GM18508 (cell line): ENCODE measurements around the gene POLR1A.

Experiments
- ATAC-seq: cut with Tn5 transposase; IDR thresholded peaks from one replicate; pipeline ENCODE4 v1.9.1; 2021; ENCODE audit warnings: moderate number of reproducible peaks; ENCODE audit not compliant: insufficient read depth, unreplicated experiment

POLR1A gene

DNA sequence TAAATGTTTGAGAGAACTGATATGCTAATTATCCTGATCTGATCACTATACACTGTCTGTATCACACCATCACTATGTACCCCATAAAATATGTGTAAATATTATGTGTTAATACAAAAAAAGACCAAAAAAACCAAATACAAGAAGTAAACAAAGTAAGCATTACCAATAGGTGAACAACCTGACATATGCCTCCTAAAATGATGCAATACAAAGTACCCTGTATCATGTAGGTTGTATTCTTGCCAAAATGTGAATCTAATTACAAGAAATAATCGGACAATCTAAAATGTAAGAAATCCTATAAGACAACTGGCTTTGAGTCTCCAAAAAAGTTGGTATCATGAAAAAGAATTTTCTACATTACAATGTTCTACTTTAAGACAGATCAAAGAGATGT lies 7.8 kb downstream of the POLR1A start:
- no peak for ATAC-seq

DNA sequence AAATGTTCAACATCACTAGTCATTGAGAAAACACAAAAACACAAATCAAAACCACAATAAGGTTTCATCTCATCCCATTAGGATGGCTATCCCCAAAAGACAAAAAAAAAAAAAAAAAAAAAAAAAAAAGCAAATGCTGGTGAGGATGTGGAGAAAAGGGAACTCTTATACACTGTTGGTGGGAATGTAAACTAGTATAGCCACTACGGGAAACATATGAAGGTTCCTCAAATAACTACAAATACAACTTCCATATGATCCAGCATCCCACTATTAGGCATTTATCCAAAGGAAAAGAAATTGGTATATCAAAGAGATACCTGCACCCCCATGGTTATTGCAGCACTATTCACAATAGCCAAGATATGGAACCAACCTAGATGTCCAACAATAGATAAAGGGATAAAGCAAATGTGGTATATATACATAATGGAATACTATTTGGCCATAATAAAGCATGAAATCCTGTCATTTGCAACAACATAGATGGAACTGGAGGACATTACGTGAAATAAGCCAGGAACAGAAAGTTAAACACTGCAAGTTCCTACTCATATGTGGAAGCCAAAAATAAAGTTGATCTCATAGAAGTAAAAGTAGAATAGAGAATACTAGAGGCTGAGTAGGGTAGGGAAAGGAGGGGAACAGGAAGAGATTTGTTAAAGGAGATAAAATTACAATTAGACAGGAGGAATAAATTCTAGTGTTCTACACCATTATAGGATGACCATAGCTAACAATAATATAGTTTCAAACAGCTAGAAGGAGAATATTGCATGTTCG lies 8.4 kb downstream of the POLR1A start:
- no peak for ATAC-seq

- no peak for ATAC-seq
Observed at GRCh38 chr2:86094229-86094628, 11.5 kb downstream of the POLR1A start.

DNA sequence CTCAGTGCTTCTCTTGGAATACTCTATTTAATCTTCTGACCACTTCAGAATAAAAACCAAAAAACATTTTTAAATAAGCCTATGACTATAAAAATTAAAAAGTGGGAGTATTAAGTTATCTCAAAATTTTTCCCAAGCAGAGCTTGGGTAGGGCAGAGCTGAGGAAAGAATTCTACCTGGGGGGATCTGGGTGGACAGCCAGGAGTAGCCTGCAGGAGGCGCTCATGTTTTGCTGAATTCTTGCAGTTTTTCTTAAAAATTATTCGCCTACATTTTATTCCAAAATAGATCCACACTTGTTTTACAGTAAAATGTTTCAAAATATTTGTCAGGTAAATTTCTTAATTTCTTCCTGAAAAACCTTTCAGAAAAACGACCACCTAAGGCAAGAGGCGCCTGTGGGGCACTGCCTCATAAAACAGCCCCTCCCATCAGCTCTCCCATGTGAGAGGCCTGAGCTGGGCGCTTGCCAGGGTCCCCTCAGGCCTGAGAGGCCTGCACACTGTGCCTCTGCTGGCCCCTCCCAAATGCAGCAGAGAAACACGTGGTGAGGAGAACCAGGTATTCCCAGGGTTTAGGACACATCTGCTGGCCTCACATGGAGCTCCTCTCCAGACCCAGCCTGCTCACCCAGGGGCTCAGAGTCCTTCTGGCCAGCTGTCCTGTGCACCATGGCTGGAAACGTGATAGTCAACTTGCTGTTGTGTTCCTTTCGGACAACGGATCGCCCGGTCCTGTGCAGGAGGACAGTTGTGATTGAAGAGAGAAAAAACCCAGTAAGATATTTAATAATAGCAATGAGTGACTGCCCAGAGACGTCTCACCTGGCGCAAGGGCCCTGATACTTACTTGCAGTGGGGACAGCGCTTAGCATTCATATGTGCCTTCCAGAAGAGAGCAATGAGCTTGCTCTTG lies 17.5 kb downstream of the POLR1A start:
- ATAC-seq, result no peak

GRCh38 chr2:86082756-86083155 lies 22.9 kb downstream of the POLR1A start:
- no peak for ATAC-seq

DNA sequence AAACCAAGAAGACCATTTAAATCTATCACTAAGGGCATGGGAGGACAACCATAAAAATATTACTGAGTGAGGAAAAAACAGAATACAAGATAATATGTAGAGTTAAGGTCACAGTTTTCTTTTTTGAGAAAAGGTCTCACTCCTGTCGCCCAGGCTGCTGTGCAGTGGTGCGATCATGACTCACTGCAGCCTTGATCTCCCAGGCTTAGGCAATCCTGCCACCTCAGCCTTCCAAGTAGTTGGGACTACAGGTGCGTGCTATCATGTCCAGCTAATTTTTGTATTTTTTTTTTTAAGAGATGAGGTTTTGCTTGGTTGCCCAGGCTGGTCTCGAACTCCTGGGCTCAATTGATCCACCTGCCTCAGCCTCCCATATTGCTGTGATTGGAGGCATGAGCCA lies 24.0 kb downstream of the POLR1A start:
- no peak for ATAC-seq

DNA sequence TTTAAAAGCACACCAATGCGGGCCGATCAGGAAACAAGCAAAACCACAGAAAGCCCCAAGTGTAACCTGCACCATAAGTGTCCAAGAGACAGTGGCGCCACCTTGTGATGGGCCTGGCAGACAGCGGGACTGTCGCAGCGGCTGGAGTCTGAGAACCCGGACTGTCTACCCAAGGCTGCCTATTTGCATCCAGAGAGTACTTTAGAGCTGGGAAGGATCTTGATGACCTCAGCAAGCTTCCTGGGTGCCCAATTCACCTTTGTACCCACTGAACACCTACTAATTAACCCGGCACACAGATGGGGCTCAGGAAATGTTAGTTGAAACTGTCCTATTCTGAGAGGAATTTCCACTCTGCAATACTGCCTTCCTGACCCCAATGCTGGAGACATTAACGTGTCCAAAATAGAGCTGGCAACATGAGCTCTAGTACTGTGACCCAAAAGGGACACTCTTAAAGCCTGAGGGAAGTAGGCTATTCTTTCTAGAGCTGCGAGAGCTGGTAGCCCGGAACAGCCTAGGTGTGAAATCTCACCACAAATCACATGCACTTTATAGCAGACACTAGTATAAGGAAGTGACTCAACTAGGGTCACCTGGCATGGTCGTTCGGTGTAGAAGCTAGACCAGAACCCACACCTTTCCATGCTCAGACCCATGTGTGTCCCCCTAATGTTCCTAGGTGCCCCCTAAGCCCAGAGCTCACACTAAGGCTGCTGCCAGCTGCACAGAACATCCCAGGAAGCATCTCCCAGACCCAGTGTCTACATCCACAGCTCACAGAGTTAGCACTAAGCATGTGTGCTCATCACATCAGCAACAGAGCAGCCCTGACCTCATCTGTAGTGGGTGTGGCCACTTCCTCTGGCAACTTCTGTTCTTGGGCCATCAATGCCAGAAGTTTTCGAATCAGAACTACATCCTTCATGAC lies 25.4 kb downstream of the POLR1A start:
- peak; percentile 55 for ATAC-seq

DNA sequence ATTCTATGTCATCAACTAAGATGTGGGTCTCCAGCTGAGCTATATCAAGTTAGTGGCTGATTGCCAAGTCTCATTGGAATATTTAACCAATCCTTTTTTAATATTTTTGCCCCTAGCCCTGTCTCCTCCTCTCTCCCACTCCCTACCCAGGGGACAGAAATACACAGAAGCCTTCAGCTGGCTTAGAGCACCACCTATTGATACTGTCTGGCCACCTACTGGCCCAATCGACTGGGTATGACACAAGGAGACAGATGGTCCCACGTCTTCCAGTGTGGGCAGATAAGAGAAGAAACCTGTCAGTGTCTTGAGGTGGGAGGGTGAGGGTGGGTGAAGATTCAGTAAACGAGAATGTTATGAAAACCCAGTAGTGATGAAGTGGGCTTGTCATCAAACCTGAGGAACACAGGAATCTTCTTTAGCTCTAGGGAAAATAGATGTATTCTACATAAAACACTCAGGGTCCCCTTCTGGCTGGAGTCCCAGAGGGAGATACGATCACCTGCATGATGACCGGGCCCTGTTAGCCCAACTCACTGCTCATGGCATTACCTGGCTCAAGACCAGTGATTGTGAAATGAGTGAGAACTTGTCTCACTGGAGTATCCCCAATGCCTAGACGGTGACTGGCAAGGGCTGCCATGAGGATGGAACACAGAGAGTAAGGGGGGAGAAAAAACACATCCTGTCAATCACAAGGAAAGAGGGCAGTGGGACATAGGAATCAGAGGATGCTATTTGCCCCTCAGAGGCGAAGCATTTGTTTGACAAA lies 26.7 kb downstream of the POLR1A start:
- no peak for ATAC-seq

GRCh38 chr2:86075886-86076285 lies 29.8 kb downstream of the POLR1A start:
- ATAC-seq, result no peak

GRCh38 chr2:86074811-86075210 lies 30.9 kb downstream of the POLR1A start:
- no peak for ATAC-seq

DNA sequence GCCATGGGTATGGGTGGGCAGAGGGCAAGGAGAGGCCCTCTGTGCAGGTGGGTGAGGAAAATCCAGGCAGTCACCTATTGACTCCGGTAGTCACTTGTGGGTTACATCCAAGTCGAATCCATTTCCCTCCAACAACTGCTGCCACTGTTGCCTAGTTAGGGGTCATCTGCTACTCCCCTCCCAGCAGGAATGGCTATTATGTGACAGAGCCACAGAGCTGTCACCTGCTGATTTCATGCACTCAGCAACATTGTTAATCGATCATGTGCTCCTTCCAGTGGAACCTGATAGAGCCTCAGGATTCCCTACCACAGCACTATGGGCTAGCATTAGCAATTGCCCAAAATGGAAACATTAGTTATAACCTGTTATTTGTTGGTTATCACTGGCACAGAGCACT lies 31.4 kb downstream of the POLR1A start:
- ATAC-seq, result no peak

DNA sequence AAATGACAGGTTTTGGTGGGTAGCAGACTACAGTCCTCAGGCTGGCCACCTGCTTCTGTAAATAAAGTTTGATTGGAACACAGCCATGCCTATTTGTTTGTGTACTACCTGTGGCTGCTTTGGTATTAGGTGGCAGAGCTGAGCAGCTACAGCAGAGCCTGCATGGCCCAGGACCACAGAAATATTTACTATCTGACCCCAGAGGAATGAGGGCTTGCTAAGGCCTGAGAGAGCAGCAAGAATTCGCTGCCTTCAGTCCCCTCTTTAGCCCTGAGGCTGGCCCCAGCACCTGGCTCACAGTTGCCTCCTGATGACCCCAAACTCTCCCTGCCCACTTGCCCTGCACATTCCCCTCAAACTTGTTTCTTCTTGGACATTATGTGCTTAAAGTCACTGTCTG lies 32.5 kb downstream of the POLR1A start:
- ATAC-seq, result no peak

GRCh38 chr2:86072271-86072858 lies 33.3 kb downstream of the POLR1A start:
- peak; percentile 39 for ATAC-seq

GRCh38 chr2:86070868-86071267 lies 34.8 kb downstream of the POLR1A start:
- no peak for ATAC-seq

DNA sequence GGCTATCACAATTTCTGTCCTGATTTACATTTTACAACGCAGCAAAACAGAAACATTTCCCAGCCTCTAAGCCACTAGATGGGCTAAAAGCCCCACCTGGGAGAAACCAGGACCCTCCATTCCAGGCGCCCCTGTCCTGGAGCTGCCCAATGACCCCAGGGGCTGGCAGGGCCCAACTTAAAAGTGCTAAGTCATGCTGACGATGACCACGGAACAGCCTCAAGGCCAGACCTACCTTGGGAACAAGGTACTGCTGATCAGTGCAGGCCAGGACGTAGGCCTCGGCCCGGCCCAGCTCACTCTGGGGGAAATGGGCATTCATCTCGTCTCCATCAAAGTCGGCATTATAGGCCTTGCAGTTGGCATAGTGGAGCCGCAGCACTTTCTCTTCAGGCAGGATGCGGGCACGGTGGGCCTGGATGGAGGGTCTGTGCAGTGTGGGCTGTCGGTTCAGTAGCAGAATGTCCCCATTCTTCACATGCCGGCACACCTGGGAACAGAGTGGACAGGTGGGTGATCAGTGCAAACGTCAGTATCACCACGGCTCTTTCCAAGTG lies 35.8 kb downstream of the POLR1A start:
- ATAC-seq, result no peak

DNA sequence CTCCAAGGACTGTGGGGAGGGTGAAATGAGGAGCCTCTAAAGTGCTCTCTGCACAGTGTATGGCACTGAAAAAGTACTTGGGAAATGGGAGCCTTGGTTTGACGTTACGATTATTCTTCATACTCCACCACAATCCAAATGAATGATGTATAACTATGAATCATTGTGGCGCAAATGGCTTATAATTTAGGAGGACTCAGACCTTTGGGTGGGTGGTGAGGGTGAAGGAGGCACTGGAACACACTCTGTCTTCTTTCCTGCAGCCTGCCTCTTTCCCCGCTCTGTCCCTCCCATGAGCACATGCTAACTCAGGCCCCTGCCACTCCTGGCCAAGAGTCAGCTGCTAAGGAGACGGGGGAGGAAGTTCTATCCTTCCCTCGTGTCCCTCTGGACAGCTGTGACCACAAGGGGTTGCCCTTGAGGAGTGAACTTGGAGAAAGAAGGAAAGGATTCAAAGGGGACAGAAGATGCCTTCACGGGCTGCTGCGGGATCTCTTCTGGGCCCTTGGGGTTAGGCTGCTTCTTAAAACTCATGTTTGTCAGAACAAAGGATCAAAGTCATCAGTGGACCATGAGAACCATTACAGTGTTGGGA lies 36.5 kb downstream of the POLR1A start:
- no peak for ATAC-seq

- ATAC-seq, result no peak
Observed at GRCh38 chr2:86068648-86069047, 37.0 kb downstream of the POLR1A start.

- ATAC-seq, result no peak
Observed at GRCh38 chr2:86068136-86068588, 37.5 kb downstream of the POLR1A start.

DNA sequence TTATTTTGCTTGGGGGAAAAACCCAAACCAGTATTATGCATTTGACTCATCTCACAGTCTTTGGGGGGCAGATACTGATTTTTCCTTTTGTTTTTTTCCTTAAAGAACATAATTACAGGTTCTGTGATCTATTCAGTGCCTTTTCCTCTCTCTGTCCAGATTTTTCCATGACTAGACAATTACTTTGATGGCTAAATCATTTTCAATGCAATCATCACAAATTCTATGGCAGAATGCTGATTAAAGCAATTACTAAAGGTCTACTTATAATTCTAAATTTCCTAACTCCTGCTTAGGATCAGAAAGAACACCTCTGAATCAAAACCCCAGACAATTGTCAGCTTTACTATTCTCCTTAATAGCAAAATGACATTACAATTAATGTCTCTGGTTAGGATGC lies 38.8 kb downstream of the POLR1A start:
- no peak for ATAC-seq
